DND-41 (cell line): ENCODE results near the gene MAP7.

Experiments
- EZH2 ChIP-seq: IDR thresholded peaks from 3 replicates; pipeline ENCODE4 v1.6.1; 2012; ENCODE audit warnings: borderline replicate concordance, low read depth, mild to moderate bottlenecking, moderate library complexity, low read length, inconsistent platforms; ENCODE audit not compliant: severe bottlenecking
- TF ChIP-seq, protein P1 (sequence below): IDR thresholded peaks from 2 replicates; pipeline ENCODE4 v1.5.1; 2012; ENCODE audit warnings: borderline replicate concordance, low read length, moderate library complexity, mild to moderate bottlenecking; ENCODE audit not compliant: poor library complexity, severe bottlenecking; ENCODE audit errors: extremely low read depth

DNA sequence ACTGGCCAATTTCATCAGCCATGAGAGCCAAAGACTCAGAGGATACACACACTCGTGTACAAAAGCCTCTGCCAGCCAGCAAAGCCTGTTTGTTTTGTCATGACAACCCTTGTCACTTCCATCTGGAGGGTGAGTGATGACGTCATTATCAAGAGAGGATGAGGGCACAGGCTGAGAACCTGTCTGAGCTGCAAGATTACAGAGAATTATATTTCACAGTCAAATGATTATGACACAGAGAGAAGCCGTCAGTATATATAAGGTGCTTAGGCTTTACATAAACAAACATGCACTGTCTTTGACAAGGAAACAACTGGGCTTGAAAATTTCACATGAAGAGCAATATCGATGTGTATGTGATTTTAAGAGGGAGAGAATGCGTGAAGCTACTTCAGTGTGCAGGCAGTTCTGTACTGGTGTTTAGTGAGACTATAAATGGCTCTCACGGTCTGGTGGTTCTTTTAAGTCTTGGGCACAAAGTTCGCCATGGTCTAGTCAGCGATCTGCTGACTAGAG, 224.1 kb downstream of the MAP7 start:
- TF ChIP-seq, protein P1, sequence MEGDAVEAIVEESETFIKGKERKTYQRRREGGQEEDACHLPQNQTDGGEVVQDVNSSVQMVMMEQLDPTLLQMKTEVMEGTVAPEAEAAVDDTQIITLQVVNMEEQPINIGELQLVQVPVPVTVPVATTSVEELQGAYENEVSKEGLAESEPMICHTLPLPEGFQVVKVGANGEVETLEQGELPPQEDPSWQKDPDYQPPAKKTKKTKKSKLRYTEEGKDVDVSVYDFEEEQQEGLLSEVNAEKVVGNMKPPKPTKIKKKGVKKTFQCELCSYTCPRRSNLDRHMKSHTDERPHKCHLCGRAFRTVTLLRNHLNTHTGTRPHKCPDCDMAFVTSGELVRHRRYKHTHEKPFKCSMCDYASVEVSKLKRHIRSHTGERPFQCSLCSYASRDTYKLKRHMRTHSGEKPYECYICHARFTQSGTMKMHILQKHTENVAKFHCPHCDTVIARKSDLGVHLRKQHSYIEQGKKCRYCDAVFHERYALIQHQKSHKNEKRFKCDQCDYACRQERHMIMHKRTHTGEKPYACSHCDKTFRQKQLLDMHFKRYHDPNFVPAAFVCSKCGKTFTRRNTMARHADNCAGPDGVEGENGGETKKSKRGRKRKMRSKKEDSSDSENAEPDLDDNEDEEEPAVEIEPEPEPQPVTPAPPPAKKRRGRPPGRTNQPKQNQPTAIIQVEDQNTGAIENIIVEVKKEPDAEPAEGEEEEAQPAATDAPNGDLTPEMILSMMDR, result no peak
- no peak for TF ChIP-seq EZH2
